A673 (cell line): Measurements from ENCODE around the gene GPALPP1. TPM values are rescaled to one million over a fixed set of nuclear protein-coding genes. Genes with fewer than 3 reads are reported as not detected.

Experiments
- BruUV-seq: library from RNA; stranded (reverse); fragments of 400-500 nt; replicated peaks from 2 replicates; lab custom pipeline; 2021; lab: Mats Ljungman, UMichigan
- CTCF ChIA-PET: fragments of 300-600 bp; sonication (Branson Sonifier 250); formaldehyde crosslinking; loops from one replicate; lab custom pipeline; 2022; ENCODE audit warnings: antibody characterized with exemption; lab: Charles Lee
- POLR2A ChIA-PET: fragments of 300-600 bp; sonication (Branson Sonifier 250); formaldehyde crosslinking; loops from one replicate; lab custom pipeline; 2022; ENCODE audit warnings: antibody characterized with exemption; ENCODE audit not compliant: low non-redundant PET; lab: Charles Lee
- DNase-seq: peaks from one replicate; pipeline ENCODE4 v3.0.0-alpha.2; 2015; ENCODE audit warnings: low spot score
- H3K27ac ChIP-seq: fragments of 200-600 bp; sonication (generic); 2 replicates; pipeline ENCODE4 v1.5.1; 2016; ENCODE audit warnings: mixed run types, low read depth, mild to moderate bottlenecking, mixed read lengths, antibody characterized with exemption, low read length; ENCODE audit not compliant: poor library complexity, severe bottlenecking
- H3K27me3 ChIP-seq: fragments of 200-600 bp; sonication (generic); replicated peaks from 2 replicates; pipeline ENCODE4 v1.6.1; 2017; ENCODE audit warnings: mixed run types, low read depth, mild to moderate bottlenecking, mixed read lengths, antibody characterized with exemption, low read length; ENCODE audit not compliant: insufficient read depth, poor library complexity
- H3K36me3 ChIP-seq: fragments of 200-600 bp; sonication (generic); 2 replicates; pipeline ENCODE4 v1.6.1; 2016; ENCODE audit warnings: mixed run types, mild to moderate bottlenecking, mixed read lengths, antibody characterized with exemption, low read length; ENCODE audit not compliant: insufficient read depth, poor library complexity, severe bottlenecking
- H3K4me1 ChIP-seq: fragments of 200-600 bp; sonication (generic); 2 replicates; pipeline ENCODE4 v1.6.1; 2017; ENCODE audit warnings: mixed run types, mild to moderate bottlenecking, mixed read lengths, antibody characterized with exemption, low read length; ENCODE audit not compliant: insufficient read depth, poor library complexity, severe bottlenecking
- H3K4me3 ChIP-seq: fragments of 200-600 bp; sonication (generic); 2 replicates; pipeline ENCODE4 v1.5.1; 2016; ENCODE audit warnings: low read depth, mixed run types, mild to moderate bottlenecking, mixed read lengths, low read length; ENCODE audit not compliant: poor library complexity, severe bottlenecking
- H3K9me3 ChIP-seq: fragments of 200-600 bp; sonication (generic); 2 replicates; pipeline ENCODE4 v1.6.1; 2016; ENCODE audit warnings: mixed run types, low read depth, mild to moderate bottlenecking, mixed read lengths, antibody characterized with exemption, low read length; ENCODE audit not compliant: poor library complexity, severe bottlenecking
- EZH2 ChIP-seq: fragments of 200-600 bp; sonication (generic); IDR thresholded peaks from 2 replicates; pipeline ENCODE4 v1.6.1; 2017; ENCODE audit warnings: borderline replicate concordance, low read depth, mild to moderate bottlenecking, mixed read lengths, antibody characterized with exemption, low read length; ENCODE audit not compliant: poor library complexity, severe bottlenecking
- intact Hi-C: fragments of 100-400 bp; cut with micrococcal nuclease; formaldehyde crosslinking; loops from one replicate; pipeline ENCODE4 v1.10.0; 2022; ENCODE audit not compliant: unreplicated experiment
- total RNA-seq: library from RNA; stranded (reverse); gene quantifications from 2 replicates; pipeline ENCODE4 v1.2.3, GENCODE V29; 2021
- TF ChIP-seq, protein P1 (sequence below): fragments of 300-800, 200-600 bp; sonication (generic); conservative IDR thresholded peaks from 2 replicates; pipeline ENCODE4 v1.5.1; 2017; ENCODE audit warnings: low read depth, mild to moderate bottlenecking, antibody characterized with exemption, low read length, moderate library complexity, mixed read lengths

GPALPP1 gene
- total RNA-seq, 1 experiment from 2014 or later: 29.7 TPM

DNA sequence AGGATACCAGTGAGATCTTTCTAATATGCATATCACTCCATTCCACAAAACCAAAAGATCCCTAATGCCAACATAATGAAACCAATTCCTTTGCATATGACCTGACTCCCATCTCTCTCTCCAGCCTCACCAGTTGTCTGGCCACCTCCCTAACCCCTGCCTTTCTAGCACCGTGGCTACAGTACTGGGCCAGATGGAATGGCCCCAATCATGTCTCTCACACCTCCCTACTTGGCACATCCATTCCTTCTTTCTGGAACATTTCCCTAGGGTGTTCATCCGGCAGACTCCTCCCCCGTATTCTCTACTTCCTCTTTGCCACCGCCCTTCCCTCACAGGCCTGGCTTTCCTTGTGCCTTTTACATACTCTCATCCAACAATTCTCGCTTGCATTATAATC is 62.0 kb downstream of the GPALPP1 start:
- Histone ChIP-seq H3K27me3 (no peaks in the 10 kb centered on the region), H3K27ac (no peak overlapping the region), H3K36me3 (no peaks in the 10 kb centered on the region), H3K9me3 (no peaks in the 10 kb centered on the region), H3K4me1 (peaks cover 14% of the 10 kb centered on the region), H3K4me3 (no peak overlapping the region)
- POLR2A ChIA-PET: no interaction called here
- DNase-seq: no peak
- no TSS peak for BruUV-seq
- TF ChIP-seq, protein P1, sequence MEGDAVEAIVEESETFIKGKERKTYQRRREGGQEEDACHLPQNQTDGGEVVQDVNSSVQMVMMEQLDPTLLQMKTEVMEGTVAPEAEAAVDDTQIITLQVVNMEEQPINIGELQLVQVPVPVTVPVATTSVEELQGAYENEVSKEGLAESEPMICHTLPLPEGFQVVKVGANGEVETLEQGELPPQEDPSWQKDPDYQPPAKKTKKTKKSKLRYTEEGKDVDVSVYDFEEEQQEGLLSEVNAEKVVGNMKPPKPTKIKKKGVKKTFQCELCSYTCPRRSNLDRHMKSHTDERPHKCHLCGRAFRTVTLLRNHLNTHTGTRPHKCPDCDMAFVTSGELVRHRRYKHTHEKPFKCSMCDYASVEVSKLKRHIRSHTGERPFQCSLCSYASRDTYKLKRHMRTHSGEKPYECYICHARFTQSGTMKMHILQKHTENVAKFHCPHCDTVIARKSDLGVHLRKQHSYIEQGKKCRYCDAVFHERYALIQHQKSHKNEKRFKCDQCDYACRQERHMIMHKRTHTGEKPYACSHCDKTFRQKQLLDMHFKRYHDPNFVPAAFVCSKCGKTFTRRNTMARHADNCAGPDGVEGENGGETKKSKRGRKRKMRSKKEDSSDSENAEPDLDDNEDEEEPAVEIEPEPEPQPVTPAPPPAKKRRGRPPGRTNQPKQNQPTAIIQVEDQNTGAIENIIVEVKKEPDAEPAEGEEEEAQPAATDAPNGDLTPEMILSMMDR: no peak
- no peak for TF ChIP-seq EZH2
- intact Hi-C loops: no loop called here
- CTCF ChIA-PET: no interaction called here

DNA sequence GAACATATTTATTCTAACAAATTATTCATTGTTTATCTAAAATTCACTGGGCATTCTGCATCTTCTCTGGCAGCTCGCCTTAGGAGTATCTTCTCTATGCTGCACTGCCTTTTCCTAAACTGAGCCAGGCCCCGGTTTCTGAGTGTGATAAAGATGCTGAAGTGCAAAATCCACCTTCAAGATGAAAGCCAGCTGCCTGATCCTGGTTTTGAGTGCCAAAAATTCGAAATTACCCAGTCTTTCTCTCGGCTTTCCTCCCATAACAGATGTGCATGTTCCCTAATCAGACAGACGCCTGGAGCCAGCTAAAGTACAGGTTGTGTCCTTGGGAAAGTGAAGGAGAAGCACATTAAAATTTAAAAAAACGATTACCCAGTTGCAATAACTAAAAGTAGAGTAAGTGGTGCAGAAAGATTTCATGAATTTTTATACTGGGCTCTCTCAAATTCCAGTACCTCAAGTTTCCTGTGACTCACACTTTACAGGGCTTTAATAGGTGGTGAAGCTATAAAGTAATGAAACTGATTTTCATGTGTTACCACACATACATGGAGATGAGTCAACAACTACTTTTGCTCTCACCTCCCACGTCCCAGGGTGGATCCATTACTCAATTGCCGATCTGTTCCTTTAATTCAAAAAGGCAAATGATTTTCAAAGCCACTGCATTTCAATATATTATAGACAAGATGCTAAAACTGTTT is 66.0 kb downstream of the GPALPP1 start:
- H3K27ac ChIP-seq: peak overlapping the region; percentile 24

DNA sequence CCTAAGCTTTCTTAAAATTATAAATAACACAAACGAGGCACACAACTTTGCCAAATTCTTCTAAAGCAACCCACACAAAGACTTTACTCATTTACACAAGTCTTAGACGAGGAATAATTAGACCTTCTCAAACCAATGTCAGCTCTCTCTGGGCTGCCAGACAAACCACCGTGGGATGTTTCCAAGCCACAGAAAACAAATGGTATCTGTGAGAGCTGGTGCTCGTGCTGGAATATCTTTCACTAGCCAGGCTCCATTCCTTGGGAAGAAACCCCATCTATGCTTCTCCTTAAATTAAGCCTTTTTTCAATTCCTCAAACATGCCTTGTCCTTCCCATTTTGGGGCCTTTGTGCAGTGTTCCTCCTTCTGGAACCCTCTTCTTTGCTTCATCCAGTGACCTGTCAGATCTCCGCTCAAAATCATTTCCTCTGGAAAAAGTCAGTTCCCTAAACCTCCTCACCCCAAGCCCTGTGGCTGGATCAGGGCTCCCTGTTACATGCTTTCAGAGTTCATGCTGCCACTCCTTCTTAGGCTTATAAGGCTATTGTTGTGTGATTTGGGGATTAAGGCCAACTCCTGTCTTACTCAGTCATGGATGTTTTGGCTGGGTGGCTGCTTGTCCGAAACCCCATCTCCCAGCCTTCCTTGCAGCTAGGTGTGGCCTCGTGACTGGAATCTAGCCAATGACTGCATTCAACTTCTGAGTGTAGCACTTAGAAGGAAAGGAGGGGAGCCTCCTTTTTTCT is 66.7 kb downstream of the GPALPP1 start:
- TF ChIP-seq, protein P1: no peak
- no peak for TF ChIP-seq EZH2
- DNase-seq: peak; percentile 62
- H3K27ac ChIP-seq: no peak overlapping the region
- intact Hi-C loops: no loop called here
- no peak overlapping the region for H3K4me3 ChIP-seq
- ChIA-PET POLR2A (no interaction called here), CTCF (interaction anchor here (0.6 to 1.2 kb wide), 3 partner anchors 9 to 254 kb away, joined by 4 to 5 read pairs (median 5); no protein-coding TSS in a partner anchor)
- H3K36me3 ChIP-seq: no peaks in the 10 kb centered on the region
- H3K9me3 ChIP-seq: no peaks in the 10 kb centered on the region
- peaks cover 12% of the 10 kb centered on the region for H3K4me1 ChIP-seq
- no peaks in the 10 kb centered on the region for H3K27me3 ChIP-seq
- no TSS peak for BruUV-seq

More for the DNA sequence above, 66.0 kb downstream of the GPALPP1 start:
- POLR2A ChIA-PET: no interaction called here
- intact Hi-C loops: no loop called here
- Histone ChIP-seq H3K36me3 (no peaks in the 10 kb centered on the region), H3K4me3 (no peak overlapping the region), H3K4me1 (peaks cover 12% of the 10 kb centered on the region), H3K27me3 (no peaks in the 10 kb centered on the region), H3K9me3 (no peaks in the 10 kb centered on the region)
- DNase-seq: peak; percentile 79
- TF ChIP-seq EZH2: no peak
- TF ChIP-seq, protein P1: no peak
- no TSS peak for BruUV-seq
- CTCF ChIA-PET: interaction anchor here (0.6 to 1.2 kb wide), 3 partner anchors 9 to 255 kb away, joined by 4 to 5 read pairs (median 5); no protein-coding TSS in a partner anchor
